ENCODE results near the gene ADORA2A. TPM values are rescaled to one million over a fixed set of nuclear protein-coding genes. Genes with fewer than 3 reads are reported as not detected.

The ADORA2A gene
- total RNA-seq, 2 donors from 2014 or later = 5.9 to 7.1 TPM

DNA sequence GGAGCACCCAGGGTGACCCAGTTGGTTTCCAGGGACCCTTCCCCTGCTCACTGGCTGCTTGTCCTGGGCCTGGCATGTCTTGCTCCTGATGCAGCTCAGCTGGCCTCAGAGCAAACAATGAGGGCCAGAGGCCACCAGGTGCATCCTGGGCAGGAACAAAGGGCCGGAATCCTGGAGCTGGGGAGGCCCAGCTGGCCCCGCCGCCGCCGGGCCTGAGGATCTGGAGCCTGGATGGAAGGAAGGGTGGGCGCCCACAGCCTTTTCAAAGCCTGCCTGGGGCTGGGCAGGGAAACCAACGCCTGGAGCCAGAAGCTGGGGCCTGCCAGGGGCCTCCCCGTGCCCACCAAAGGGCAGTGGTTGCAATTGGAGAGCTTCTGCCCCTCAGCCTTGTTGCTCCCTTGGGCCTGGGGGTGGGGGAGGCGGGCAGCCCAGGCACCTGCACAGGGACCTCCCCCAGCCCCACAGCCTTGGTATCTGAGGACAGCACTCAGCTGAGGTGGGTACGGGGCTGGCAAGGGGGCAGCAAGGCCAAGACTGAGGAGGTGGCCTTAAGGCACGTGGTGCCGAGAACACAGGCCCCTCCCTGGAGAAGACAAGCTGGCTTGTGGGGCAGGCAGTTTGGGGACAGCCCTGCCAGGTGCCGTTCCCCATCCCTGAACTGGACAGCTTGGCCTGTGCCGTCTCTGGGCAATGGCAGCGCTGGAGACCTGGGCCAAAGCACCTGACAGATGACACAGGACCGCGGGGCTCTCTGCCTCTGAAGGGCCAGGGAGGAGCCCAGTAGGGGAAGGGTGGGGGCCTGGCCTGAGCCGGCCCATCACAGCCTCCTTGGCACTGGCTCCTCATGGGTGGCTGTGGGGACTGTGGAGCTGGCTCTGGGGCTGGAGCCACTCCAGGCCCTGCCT lies 7.1 kb upstream of the ADORA2A start:
- DNase-seq (ENCODE audit: low spot score) = no peak
- no peaks in the 10 kb centered on the region for H3K9me3 ChIP-seq
- TF ChIP-seq, protein P1, sequence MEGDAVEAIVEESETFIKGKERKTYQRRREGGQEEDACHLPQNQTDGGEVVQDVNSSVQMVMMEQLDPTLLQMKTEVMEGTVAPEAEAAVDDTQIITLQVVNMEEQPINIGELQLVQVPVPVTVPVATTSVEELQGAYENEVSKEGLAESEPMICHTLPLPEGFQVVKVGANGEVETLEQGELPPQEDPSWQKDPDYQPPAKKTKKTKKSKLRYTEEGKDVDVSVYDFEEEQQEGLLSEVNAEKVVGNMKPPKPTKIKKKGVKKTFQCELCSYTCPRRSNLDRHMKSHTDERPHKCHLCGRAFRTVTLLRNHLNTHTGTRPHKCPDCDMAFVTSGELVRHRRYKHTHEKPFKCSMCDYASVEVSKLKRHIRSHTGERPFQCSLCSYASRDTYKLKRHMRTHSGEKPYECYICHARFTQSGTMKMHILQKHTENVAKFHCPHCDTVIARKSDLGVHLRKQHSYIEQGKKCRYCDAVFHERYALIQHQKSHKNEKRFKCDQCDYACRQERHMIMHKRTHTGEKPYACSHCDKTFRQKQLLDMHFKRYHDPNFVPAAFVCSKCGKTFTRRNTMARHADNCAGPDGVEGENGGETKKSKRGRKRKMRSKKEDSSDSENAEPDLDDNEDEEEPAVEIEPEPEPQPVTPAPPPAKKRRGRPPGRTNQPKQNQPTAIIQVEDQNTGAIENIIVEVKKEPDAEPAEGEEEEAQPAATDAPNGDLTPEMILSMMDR (IDR thresholded peaks at IDR 0.05) = no peak
- H3K27me3 ChIP-seq = no peaks in the 10 kb centered on the region
- H3K27ac ChIP-seq = peak overlapping the region; percentile 41 to 52
- peaks cover 0 to 56% of the 10 kb centered on the region in 2 donors for H3K4me1 ChIP-seq
- H3K36me3 ChIP-seq = peaks cover 16% of the 10 kb centered on the region
- no peak overlapping the region for H3K4me3 ChIP-seq

DNA sequence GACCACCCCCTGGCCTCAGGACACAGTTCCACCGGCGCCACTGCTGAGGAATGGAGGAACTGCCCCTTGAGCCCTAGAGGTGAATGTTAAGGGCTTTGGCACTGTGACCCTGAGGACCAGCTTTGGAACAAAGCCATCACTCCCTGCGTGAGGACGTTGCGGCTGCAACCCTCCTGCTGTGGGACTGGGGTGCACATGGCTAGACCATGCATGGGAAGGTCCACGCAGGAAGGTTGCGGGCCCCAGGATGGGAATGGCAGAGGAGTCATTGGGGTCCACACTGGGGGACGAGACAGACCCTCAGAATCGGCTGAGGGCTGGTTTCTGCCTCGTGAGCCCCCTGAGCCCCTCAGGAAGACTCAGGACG lies 6.4 kb upstream of the ADORA2A start:
- Histone ChIP-seq H3K27ac (peak overlapping the region in 1 of 2 donors; percentile 52), H3K4me1 (peaks cover 0 to 56% of the 10 kb centered on the region in 2 donors), H3K27me3 (no peaks in the 10 kb centered on the region), H3K36me3 (peaks cover 10% of the 10 kb centered on the region), H3K9me3 (no peaks in the 10 kb centered on the region), H3K4me3 (no peak overlapping the region)
- TF ChIP-seq, protein P1 (IDR thresholded peaks at IDR 0.05) = no peak
- no peak for DNase-seq (ENCODE audit: low spot score)

DNA sequence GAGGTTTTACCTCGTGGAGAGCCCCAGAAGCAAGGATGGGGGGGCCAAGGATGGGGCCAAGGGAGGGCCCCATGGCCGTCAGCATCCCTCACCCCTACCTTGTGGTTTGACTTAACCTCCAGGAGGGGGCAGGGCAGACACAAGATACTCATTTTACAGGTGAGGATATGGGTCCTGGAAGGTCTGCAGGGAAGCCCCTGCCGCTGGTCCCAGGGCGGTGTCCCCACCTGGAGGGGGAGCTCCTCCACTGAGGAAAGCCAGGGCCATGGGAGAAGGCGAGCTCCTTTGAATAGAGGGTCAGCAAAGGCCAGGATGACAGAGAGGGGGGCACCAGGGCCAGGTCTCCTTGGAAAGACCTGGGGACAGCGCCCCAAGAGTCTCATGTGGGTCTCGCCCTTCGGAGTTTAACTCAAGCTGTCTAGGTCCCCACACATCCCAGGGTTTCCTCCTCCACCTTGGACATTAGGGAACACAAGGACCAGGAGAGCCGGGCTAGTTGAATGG lies 5.9 kb upstream of the ADORA2A start:
- H3K36me3 ChIP-seq = peaks cover 5% of the 10 kb centered on the region
- TF ChIP-seq, protein P1 (IDR thresholded peaks at IDR 0.05) = peak in 1 of 2 donors; percentile 29
- no peak overlapping the region for H3K27ac ChIP-seq
- no peaks in the 10 kb centered on the region for H3K9me3 ChIP-seq
- H3K4me1 ChIP-seq = peaks cover 0 to 56% of the 10 kb centered on the region in 2 donors
- no peak overlapping the region for H3K4me3 ChIP-seq
- no peak for DNase-seq (ENCODE audit: low spot score)
- no peaks in the 10 kb centered on the region for H3K27me3 ChIP-seq

DNA sequence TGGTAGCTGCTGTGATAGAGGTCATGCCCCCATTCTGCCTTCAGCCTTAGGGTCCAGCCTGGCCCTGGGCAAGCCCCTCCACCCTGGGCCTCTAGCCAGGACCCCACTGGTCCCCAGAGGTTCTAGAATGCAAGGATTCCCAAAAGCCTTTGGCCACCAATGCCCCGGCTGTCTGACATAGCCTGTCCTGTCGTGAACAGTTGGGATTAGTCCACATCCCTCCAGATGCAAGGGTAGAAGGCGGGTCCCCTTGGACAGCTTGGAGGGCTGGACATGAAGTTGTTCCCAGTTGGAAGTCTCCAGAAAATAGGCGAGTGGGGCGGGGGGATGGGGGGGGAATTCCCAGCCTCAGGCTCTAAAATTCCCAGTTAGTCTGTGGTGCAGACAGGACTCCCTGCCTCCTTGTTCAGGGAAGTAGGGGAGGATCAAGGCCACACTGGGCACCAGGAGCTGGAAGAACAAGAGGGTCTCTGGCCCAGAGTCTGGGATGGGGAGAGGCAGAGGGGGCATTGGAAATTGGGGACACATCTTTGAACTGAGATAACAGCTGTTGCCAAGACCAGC lies 5.2 kb upstream of the ADORA2A start:
- Histone ChIP-seq H3K4me1 (peaks cover 0 to 56% of the 10 kb centered on the region in 2 donors), H3K4me3 (no peak overlapping the region), H3K27ac (no peak overlapping the region), H3K36me3 (no peaks in the 10 kb centered on the region), H3K9me3 (no peaks in the 10 kb centered on the region), H3K27me3 (no peaks in the 10 kb centered on the region)
- TF ChIP-seq, protein P1 (IDR thresholded peaks at IDR 0.05) = no peak
- no peak for DNase-seq (ENCODE audit: low spot score)

DNA sequence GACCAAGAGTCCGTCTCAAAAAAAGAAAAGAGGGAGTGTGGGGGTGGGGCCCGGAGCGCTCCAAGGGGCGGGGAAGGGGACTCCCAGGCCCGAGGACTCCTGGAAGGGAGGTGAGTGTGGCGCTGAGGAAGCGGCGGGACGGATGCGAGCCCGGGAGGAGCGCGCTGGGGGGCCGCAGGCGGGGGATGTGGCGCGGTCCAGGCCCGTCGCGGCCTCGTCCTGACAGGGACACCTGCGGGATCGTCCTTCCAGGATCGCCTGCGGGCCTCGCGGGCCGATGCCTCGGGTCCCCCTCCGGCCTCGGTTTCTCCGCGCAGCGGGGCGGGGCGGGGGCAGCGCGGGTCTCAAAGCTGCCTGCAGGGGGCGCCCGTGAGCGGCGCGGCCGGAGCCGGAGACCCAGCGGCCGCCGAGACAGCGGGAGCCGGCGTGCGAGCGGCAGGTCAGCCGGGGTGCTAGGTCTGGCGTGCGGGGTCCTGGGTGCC lies 3.8 kb upstream of the ADORA2A start:
- H3K4me1 ChIP-seq = peaks cover 0 to 56% of the 10 kb centered on the region in 2 donors

More for the DNA sequence above, 3.8 kb upstream of the ADORA2A start:
- no peaks in the 10 kb centered on the region for H3K27me3 ChIP-seq
- TF ChIP-seq, protein P1 (IDR thresholded peaks at IDR 0.05) = peak; percentile 96 to 99
- no peak for DNase-seq (ENCODE audit: low spot score)
- H3K27ac ChIP-seq = peak overlapping the region; percentile 25 to 67
- peak overlapping the region; percentile 60 to 74 for H3K4me3 ChIP-seq
- H3K9me3 ChIP-seq = no peaks in the 10 kb centered on the region
- H3K36me3 ChIP-seq = no peaks in the 10 kb centered on the region

Measured in right atrium auricular region (tissue), 2 donors.